Measurements from ENCODE around the gene EZH1.

DNA sequence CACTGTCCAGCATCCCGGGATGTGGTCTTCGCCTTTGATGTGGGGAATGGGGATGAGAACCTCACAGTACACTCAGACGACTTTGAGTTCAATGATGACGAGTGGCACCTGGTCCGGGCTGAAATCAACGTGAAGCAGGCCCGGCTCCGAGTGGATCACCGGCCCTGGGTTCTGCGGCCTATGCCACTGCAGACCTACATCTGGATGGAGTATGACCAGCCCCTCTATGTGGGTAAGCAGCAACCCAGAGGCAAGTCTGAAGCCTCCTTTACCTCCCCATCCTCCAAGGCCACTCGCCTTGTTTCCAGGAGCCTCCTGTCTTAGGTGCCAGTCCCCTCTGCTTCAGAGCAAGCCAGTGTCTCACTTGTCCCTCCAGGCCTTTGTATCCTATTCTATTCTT lies 52.4 kb downstream of the EZH1 start:
- TF ChIP-seq, protein P1, sequence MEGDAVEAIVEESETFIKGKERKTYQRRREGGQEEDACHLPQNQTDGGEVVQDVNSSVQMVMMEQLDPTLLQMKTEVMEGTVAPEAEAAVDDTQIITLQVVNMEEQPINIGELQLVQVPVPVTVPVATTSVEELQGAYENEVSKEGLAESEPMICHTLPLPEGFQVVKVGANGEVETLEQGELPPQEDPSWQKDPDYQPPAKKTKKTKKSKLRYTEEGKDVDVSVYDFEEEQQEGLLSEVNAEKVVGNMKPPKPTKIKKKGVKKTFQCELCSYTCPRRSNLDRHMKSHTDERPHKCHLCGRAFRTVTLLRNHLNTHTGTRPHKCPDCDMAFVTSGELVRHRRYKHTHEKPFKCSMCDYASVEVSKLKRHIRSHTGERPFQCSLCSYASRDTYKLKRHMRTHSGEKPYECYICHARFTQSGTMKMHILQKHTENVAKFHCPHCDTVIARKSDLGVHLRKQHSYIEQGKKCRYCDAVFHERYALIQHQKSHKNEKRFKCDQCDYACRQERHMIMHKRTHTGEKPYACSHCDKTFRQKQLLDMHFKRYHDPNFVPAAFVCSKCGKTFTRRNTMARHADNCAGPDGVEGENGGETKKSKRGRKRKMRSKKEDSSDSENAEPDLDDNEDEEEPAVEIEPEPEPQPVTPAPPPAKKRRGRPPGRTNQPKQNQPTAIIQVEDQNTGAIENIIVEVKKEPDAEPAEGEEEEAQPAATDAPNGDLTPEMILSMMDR (IDR thresholded peaks at IDR 0.05; ENCODE audit: low read length), result no peak
- no peak for TF ChIP-seq EZH2 (IDR thresholded peaks at IDR 0.05; ENCODE audit: borderline replicate concordance, low read length)

All from OCI-LY1 (cell line).